Measurements from ENCODE around the gene PLCB1.

PLCB1 gene

DNA sequence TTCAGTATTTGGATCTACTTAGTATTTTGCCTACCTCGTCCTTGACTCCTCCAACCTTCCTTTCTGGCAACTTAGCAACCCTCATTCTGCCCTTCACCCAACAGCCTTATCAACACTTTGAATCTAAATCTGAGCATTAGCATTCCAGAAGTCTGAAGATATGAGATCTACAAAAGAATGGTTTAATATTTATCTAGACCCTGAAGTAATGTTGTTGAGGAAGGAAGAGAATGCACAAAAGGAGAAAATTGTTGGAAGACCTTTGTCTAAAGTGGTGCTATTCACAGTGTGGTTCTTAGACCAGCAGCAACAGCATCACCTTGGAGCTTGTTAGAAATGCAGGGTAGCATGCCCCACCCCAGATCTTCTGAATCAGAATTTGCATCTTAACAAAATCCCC, 738.6 kb downstream of the PLCB1 start:
- DNase-seq, result no peak

DNA sequence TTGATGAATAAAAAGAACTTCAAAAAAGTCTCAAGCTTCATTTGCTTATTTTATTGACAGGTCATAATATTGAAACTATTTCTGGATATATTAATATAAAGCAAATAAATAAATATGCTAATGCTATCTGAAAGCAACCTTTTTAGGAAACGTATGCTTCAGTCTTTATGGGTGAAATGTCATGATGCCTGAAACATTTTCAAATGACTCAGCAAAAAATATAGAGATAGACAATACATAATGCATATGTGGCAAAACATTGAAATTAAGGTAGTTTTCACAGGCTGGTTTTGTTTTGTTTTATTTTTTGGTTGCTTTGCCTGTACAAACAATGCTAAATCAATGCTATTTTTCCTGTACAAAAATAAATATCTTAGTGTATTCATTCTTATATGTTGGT, 742.4 kb downstream of the PLCB1 start:
- no peak for DNase-seq

DNA sequence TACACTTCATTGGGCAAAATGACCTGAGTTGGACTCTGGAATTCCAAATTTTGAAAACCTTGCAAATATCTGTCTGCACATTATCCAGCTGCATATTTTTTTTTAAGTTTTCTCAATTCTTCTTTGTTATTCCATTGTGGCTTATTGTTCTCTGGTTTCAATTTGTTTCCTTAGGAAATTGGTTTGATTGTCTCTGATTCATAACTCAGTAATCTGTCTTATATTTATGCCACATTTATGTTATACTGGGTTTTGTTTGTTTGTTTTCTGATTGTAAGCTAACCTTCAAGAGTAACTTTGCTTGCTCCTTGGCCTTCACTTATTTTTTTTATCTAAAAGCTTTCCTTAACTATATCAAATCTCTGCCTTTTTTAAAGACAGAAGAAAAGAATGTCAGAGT, 743.5 kb downstream of the PLCB1 start:
- DNase-seq, result no peak

DNA sequence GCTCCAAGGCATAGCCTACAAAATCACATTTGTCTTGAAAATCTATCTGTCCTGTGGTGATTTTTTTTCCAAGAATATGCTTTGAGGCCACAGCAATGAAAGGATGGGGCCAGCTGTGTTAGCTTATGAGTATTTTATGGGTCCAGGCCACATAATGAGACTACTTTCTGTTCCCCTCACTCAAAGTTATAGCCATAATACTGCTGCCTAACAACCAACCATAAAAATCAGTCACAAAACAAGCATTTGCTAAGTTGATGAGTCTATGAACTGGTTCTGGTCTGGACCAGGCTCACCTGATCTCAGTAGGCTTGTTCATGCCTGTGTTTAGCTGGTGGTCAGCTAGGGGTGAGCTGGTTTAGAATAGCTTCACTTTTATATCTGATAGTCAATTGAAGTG, 744.3 kb downstream of the PLCB1 start:
- DNase-seq, result no peak

DNA sequence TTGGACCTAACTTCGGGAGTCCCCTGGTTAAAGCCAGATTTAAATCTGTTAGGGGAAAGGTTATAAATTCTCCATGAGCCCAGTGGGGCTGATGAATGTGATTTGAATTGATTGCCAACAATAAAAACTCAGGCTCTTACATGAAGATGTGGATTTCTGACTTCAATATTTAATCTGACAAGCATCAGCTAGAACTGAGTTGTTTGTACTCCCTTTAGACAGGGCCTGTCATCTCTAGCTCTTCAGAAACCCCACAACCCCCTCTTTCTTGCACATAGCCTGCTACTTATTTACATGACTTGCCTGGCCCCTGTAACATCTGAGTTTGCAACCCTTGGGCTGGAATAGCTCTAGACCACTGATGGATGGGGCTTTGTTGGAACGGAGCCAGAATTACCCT, 745.2 kb downstream of the PLCB1 start:
- no peak for DNase-seq

DNA sequence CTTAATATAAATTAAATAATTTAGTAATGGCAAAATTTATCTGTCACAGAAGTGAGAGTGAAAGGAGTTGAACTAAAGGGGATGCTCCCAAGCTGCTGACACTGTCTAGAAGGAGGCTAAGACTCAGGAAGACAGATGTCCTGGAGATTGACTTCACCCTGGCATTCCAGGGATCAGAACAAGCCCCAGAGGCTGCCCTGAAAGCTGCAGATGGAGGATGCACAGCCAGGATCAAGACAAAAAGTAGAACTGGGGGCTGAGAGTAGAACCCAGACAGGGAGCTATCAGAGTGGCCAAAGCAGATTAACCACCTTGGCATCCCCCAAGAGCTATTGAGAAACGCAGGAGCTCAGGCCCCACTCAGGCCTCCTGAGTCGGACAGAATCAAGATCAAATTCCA, 747.6 kb downstream of the PLCB1 start:
- no peak for DNase-seq

DNA sequence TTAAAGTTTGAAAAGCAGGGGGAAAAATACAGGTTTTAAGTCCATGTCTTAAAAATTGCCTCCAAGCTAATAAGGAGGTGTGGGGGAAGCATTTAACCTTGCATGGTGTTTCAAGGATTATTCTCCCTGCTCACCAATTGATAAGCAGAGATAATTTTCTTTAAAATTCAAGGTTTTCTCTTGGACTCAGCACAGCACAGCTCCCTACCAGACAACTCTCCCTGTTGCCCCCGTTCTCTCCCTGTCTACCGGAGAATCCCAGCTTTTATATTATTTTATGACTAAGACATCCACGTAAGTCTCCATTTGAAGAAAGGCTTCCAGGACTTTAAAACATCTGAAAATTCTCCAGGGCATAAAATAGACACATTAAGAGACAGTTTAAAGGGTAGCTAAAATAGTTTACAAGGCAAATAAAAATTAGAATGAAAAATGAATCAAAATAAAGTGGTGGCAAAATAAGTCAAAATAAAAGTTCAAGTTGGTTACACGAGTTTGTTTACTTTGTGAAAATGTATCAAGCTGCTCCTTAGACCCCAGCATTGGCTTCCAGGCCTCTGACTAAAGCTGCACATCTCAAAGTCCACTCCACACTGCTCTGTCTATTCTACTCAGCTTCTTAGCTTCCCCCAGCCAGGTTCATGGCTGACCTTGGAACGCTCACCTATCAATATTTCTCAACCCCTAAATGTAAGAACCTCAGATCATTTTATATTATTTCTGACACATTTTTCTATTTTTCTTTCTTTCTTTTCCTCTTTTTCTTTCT, 748.2 kb downstream of the PLCB1 start:
- DNase-seq, result no peak

DNA sequence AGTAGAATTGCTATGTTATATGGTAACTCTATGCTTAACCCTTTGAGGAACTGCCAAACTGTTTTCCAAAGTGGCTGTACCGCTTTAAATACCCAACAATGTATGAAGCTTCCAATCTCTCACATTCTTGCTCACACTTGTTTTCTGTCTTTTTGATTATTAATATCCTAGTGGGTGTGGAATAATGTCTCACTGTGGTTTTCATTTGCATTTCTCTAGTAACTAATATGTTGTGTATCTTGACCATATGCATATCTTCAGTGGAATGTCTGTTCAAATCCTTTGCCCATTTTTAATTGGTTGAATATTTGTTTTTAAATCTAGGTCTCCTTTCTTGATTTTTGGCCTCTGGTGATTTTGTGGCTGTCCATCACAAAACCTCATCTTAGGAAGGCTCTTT, 759.0 kb downstream of the PLCB1 start:
- no peak for DNase-seq

DNA sequence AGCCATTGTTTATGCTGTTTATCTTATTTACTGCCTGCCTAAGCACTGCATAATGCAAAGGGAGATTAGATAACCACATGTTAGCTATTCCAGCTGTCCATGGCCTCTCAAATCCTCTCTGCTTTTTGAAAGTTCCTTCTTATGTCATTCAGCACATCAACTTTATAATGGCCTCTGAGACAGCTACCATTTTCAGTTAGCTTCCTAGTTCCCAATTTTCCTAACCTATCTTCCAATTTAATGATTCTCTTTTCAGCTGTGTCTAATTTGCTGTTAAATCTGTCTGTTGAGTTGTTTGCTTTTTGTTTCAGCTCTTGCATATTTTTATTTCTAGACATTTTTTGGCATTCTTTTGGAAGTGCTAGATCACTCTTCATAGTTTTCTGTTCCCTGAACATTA, 763.4 kb downstream of the PLCB1 start:
- DNase-seq, result no peak

DNA sequence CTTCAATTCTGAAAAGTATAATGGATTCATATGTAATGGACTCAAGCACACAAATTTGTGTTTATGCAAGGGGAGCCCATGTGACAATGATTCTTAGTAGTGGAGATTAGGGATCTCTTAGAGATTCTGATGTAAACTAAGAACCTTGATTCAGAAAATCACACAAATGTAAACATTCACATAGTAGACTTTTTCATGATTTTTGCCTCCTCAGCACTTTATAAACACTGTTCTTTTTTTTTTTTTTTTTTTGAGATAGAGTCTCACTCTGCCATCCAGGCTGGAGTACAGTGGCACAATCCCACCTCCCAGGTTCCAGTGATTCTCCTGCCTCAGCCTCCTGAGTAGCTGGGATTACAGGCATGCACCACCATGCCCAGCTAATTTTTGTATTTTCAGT, 766.8 kb downstream of the PLCB1 start:
- DNase-seq, result no peak

DNA sequence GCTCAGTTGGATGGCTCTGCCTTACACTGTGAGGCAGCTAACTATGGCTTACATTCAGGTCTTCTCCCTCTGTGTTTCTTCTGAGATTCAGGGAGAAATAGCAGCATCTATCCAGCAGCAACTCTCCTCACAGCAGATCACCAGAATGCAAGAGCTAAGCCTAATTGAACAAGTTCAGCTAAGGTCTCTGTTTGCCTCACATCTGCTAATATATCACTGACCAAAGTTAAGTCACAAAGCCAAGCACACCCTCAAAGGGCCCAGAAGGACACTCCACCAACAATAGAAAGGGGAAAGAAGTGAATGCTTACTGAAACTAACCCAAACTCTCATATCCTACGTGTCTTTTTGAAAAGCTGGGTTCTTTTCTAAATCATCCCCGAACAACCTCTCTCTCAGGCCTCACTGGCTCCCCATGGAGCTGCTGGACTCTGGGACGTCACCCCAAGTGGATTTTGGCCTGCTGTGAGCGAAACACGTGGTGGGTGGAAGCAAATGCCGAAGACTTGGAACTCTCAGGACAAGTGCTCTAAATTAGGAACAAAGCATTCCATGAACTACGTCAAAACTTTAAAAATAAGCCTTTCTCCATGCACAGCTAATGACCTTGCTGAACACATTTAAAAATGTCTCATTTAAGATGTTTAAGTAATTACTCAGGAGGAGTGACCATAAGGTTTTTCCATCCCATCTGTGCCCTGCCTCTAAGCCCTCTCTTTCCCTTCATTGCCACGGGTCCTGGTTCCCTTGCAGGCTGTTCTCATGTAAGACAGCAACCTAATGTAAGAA, 769.4 kb downstream of the PLCB1 start:
- DNase-seq, result no peak

DNA sequence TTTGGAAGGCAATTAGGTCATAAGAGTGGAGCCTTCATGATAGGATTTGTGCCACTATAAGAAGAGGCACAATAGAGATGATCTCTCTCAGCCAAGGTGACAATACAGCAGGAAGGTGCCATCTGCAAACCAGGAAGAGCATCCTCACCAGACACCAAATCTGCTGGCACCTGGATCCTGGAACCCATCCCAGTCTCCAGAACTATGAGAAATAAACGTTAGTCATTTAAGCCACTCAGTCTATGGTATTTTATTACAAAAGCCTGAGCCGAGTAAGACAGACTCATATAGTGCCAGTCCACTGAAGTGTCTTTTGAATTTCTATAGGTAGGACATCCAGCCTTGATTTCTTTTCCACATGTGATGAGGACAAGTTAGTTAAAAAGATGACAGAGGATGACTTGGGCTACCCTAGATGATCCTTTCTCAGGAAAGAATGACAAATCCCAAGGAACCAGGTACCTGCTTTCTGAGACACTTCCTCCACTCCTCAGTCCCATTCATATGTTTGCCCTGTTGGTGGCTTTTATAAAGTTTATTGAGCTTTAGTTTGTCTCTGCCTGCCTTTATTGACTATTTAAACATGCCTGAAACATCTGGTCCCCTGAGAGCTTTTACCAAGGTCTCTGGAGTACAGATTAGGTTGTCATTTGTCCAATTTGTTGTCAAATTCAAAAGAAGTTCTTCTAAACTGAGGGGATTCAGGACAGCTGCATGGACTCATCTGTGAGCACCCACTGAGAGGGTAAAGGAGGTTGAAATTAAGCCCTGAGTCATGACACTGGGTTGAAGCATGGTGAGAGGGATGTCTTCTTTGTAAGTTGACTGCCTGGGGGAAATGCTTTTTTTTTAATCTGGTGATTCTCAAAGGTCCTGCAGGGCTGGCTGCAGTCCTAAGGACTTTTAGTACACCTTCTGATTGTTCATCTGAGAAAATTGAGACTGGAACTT, 771.9 kb downstream of the PLCB1 start:
- DNase-seq, result no peak

DNA sequence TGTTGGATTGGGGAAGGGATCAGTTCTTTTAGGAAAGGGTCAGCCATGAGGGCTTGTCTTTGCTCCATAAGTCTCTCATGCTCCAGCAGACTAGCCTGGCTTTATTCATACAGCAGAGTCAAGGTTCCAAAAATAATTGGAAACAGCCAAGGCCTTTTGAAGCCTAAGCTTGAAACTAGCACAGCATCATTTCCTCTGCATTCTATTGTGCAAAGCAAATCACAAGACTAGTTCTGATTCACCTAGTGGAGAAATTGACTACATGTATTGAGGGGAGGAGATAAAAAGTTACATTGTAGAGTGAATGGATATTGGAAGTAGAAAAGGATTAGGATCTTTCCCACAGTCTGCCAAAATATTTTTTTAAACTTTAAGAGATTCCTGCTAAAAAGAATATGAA, 777.5 kb downstream of the PLCB1 start:
- DNase-seq, result no peak

DNA sequence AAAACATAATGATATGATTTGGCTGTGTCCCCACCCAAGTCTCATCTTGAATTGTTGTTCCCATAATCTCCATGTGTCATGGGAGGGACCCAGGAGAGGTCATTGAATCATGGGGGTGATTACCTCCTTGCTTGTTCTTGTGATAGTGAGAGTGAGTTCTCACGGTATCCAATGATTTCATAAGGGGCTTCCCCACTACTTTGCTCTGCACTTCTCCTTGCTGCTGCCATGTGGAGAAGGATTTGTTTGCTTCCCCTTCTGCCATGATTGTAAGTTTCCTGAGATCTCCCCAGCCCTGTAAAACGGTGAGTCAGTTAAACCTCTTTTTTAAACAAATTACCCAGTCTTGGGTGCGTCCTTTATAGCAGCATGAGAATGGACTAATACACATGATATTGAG, 780.0 kb downstream of the PLCB1 start:
- DNase-seq, result no peak

DNA sequence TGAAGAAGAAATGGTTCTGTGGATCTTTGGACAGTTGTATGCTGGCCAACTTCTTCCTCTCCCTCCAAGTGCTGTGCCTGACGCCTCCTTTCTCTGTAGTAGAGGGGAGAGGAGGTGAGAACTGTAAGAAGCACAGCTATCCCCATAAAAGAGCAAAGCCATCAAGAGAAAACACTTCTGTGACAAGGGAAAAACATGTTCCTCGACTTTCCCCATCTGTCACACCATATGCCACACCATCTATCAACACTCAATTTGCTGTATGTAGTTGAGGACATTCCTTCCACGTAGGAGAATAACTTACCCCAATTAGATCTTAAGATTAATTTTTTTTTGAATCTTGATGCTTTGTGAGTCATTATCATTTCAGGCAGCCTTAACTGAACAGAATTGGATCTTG, 780.7 kb downstream of the PLCB1 start:
- no peak for DNase-seq

DNA sequence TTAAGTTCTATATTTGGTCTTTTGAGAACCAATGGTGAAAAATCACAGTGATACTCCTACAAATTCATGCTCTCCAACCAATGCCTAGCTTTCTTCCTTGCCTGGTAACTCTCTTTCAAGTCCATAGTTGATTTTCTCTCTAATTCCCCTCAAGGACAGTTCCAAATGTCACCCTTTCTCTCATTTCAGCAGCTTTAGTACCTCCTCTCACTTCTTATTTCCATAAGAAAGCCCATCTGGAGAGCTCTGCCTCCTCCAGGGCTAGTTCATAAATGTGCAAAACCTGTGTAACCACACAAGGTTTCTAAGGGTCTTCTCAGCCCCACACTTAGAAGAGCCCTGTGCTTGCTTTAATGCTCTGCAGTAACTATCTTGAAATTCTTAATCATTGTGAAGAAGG, 781.4 kb downstream of the PLCB1 start:
- DNase-seq, result no peak

DNA sequence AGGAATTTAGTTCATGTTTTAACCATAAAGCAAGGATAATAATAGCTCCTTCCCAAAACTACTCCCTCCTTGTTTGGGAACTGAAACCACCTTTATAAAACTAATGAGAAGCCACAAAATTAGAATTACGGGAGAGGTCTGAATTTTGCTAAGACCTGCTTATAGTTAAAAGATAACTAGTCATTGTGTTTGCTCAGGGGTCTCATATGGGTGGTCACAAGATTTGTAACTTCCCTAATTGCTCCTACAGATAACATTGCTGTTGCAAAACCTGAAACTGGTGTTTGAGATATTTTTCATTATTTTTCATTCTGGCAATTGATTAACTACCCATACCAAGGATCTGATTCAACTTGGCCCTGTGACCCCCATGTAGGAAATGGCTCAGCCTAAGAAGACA, 782.4 kb downstream of the PLCB1 start:
- DNase-seq, result no peak

DNA sequence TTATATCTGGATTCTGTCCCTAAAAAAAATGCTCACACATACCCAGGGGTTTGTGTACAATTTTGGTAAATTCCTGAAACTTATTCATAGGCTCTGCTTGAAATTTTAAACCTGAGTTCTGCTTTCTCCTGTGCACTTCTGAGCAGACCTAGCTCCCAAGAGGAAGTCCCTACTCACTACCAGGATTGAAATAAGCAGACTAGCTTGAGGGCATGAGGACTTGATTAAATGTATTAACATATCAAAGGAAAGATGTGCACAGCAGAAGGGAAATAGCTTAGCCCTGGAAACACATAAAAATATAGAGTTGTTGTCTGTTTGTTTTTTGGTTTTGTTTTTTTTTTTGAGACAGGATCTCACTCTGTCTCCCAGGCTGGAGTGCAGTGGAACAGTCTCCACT, 785.0 kb downstream of the PLCB1 start:
- DNase-seq, result no peak

DNA sequence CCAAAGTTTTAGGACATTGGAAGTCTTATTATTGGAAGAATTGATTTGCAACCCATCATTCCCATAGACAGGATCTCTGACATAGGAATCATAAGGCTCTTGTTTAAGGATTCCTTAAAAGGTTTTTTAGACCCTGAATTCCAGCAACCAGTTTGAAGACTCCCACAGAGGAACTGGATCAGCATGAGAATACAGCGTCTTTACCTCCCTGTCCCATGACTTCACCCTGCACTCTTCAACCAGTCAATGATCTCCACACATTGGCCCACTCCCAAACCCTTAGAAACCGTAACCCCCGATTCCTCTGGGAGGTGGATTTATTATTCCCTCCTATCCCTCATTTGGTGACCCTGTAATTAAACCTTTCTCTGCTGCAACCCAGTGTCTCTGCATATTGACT, 786.1 kb downstream of the PLCB1 start:
- no peak for DNase-seq

DNA sequence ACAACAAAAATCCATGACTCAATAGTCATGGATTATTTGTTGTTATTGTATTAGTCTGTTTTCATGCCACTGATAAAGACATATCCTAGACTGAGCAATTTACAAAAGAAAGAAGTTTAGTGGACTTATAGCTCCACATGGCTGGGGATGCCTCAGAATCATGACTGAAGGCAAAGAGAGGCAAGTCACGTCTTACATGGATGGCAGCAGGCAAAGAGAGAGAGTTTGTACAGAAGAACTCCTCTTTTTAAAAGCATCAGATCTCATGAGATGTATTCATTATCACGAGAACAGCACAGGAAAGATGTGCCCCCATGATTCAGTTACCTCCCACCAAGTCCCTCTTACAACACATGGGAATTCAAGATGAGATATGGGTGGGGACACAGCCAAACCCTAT, 792.5 kb downstream of the PLCB1 start:
- no peak for DNase-seq

DNA sequence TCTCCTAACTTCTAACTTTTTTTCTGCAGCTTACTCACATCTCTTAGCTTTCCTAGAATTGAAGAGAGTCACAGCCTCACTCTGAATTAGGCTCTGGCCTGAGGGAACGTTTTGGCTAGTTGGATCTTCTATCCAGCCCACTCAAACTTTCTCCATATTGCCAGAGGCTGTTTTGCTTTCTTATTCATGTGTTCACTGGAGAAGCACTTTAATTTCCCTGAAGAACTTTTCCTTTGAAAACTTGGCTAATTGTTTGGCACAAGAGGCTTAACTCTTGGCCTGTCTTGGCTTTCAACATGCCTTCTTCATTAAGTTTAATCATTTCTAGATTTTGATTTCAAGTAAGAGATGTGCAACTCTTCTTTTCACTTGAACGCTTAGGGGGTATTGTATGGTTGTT, 798.7 kb downstream of the PLCB1 start:
- no peak for DNase-seq

DNA sequence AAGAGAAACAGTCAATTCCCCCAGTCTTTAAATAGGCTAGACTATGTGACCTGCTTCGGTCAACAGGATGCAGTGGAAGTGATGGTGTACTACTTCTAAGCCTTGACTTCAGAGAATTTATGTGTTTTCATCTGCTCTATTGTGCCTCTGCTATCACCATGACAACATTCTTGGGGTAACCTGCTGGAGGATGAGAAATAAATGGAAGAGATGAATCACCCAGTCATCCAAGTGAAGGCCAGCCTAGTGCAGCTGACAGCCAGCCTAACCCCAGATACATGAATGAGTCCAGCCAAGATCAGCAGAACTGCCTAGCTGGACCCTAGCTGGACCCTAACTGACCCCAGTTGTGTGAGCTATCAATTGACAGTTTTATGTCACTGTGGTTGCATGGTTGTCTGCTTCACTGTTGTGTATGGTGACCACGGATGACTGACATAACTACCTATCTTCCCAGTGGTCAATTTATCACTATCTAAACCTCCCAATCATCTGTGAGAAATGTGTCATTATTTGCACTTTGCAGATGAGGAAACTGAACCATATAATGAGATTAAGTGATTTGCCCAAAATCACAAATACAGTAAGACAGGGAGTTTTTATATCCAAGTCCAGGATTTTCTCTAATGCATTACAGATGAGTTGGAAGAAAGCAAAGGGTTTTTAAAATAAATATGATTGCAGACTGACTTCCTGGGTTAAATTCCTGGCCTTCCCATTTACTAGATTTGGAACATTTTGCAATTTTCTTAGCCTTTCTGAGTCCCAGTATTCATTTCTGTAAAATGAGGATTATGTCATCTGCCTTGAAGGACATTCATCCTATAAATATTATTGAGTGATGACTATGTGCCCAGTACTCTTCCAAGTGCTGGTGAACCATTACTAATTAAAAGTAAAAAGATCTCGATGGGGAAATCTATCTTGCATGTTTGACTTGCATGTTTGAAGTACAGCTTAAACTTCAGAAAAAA, 800.4 kb downstream of the PLCB1 start:
- no peak for DNase-seq

Data from activated CD4-positive, alpha-beta T cell treated with anti-CD3 and anti-CD28 coated beads for 1 hour (primary cell).